ENCODE measurements around the gene PSMG4. TPM values are rescaled to one million over a fixed set of nuclear protein-coding genes. Genes with fewer than 3 reads are reported as not detected.

PSMG4 gene
- total RNA-seq, 4 donors from 2014 or later: 10.1 to 22.7 (median 16.7) TPM

- no peak for TF ChIP-seq POLR2AphosphoS5 (IDR thresholded peaks at IDR 0.05)
- TF ChIP-seq POLR2A (IDR thresholded peaks at IDR 0.05): no peak
- no peak for TF ChIP-seq EP300 (IDR thresholded peaks at IDR 0.05; ENCODE audit: low read depth)
- TF ChIP-seq CTCF (IDR thresholded peaks at IDR 0.05): no peak
- WGBS, 2 donors (ENCODE audit: low coverage in 1 of 2): 86 to 90% methylated on average over 12 to 20 of the region's 20 CpGs
- H3K27me3 ChIP-seq: no peaks in the 10 kb centered on the region
- H3K9me3 ChIP-seq: no peaks in the 10 kb centered on the region
- in situ Hi-C loops (cut with MboI; ENCODE audit: low pct_ligation_motif_present in 1 of 4, low pct_unique_long_range_greater_than_20kb in 1 of 4, low sequenced_read_pairs in 3 of 4): no loop called here
- H3K4me1 ChIP-seq: no peaks in the 10 kb centered on the region
- no peak for DNase-seq
- H3K36me3 ChIP-seq: peaks cover 0 to 6% (median 0%) of the 10 kb centered on the region in 4 donors
- H3K27ac ChIP-seq: no peak overlapping the region
- intact Hi-C loops (cut with DNase I; ENCODE audit: low total_unique reads): no loop called here
- no peak overlapping the region for H3K4me3 ChIP-seq
Measured at GRCh38 chr6:3314621-3315467, 56.1 kb downstream of the PSMG4 start.

- Histone ChIP-seq H3K9me3 (no peaks in the 10 kb centered on the region), H3K4me1 (no peaks in the 10 kb centered on the region), H3K36me3 (peaks cover 0 to 6% (median 0%) of the 10 kb centered on the region in 4 donors), H3K27ac (no peak overlapping the region), H3K4me3 (no peak overlapping the region), H3K27me3 (no peaks in the 10 kb centered on the region)
- in situ Hi-C loops (cut with MboI; ENCODE audit: low pct_ligation_motif_present in 1 of 4, low pct_unique_long_range_greater_than_20kb in 1 of 4, low sequenced_read_pairs in 3 of 4) (no loop called here), intact Hi-C loops (cut with DNase I; ENCODE audit: low total_unique reads) (no loop called here)
- DNase-seq: no peak
- WGBS, 2 donors (ENCODE audit: low coverage in 1 of 2): 80 to 88% methylated on average over 1 to 8 of the region's 8 CpGs
- no peak for TF ChIP-seq CTCF (IDR thresholded peaks at IDR 0.05)
Measured at GRCh38 chr6:3315841-3316240, 57.1 kb downstream of the PSMG4 start.

- H3K27me3 ChIP-seq: no peaks in the 10 kb centered on the region
- in situ Hi-C loops (cut with MboI; ENCODE audit: low pct_ligation_motif_present in 1 of 4, low pct_unique_long_range_greater_than_20kb in 1 of 4, low sequenced_read_pairs in 3 of 4): no loop called here
- no peaks in the 10 kb centered on the region for H3K4me1 ChIP-seq
- peaks cover 0 to 6% (median 0%) of the 10 kb centered on the region in 4 donors for H3K36me3 ChIP-seq
- H3K9me3 ChIP-seq: no peaks in the 10 kb centered on the region
- no peak overlapping the region for H3K4me3 ChIP-seq
- WGBS, 2 donors (ENCODE audit: low coverage in 1 of 2): 90% methylated on average over 6 to 9 of the region's 9 CpGs
- DNase-seq: no peak
- TF ChIP-seq EP300 (IDR thresholded peaks at IDR 0.05; ENCODE audit: low read depth) (no peak), POLR2A (IDR thresholded peaks at IDR 0.05) (no peak), CTCF (IDR thresholded peaks at IDR 0.05) (no peak), POLR2AphosphoS5 (IDR thresholded peaks at IDR 0.05) (no peak)
- H3K27ac ChIP-seq: no peak overlapping the region
- intact Hi-C loops (cut with DNase I; ENCODE audit: low total_unique reads): no loop called here
Measured at GRCh38 chr6:3316331-3316730, 57.6 kb downstream of the PSMG4 start.

GRCh38 chr6:3316818-3317217 lies 58.1 kb downstream of the PSMG4 start:
- no peak for DNase-seq
- TF ChIP-seq POLR2AphosphoS5 (IDR thresholded peaks at IDR 0.05): no peak
- no peak for TF ChIP-seq EP300 (IDR thresholded peaks at IDR 0.05; ENCODE audit: low read depth)
- TF ChIP-seq POLR2A (IDR thresholded peaks at IDR 0.05): no peak
- TF ChIP-seq CTCF (IDR thresholded peaks at IDR 0.05): no peak
- no peak overlapping the region for H3K27ac ChIP-seq
- 80 to 87% methylated on average over 3 to 8 of the region's 8 CpGs for WGBS, 2 donors (ENCODE audit: low coverage in 1 of 2)
- in situ Hi-C loops (cut with MboI; ENCODE audit: low pct_ligation_motif_present in 1 of 4, low pct_unique_long_range_greater_than_20kb in 1 of 4, low sequenced_read_pairs in 3 of 4) (no loop called here), intact Hi-C loops (cut with DNase I; ENCODE audit: low total_unique reads) (no loop called here)
- H3K9me3 ChIP-seq: no peaks in the 10 kb centered on the region
- H3K4me3 ChIP-seq: no peak overlapping the region
- peaks cover 0 to 6% (median 0%) of the 10 kb centered on the region in 4 donors for H3K36me3 ChIP-seq
- no peaks in the 10 kb centered on the region for H3K4me1 ChIP-seq
- no peaks in the 10 kb centered on the region for H3K27me3 ChIP-seq

Other genes starting within 250 kb of the PSMG4 start
- 10 to 100 TPM; 12.1 to 46.0 (median 34.6) TPM for gene RIPK1, start 190.5 kb upstream of the PSMG4 start, total RNA-seq
- gene BPHL, start 140.2 kb upstream of the PSMG4 start, total RNA-seq: 10 to 100 TPM; 16.1 to 32.5 (median 21.2) TPM
- 10 to 100 TPM; 15.4 to 41.0 (median 29.4) TPM for gene TUBB2A, start 101.4 kb upstream of the PSMG4 start, total RNA-seq
- gene TUBB2B, start 31.3 kb upstream of the PSMG4 start, total RNA-seq: 10 to 100 TPM in 2 of 4 donors, 1 to 10 TPM in 2; 2.9 to 14.9 (median 9.4) TPM
- 100 to 1,000 TPM in 3 of 4 donors, 10 to 100 TPM in 1; 96.1 to 161 (median 117) TPM for gene SLC22A23, start 198.1 kb downstream of the PSMG4 start, total RNA-seq

All from transverse colon (tissue), 4 donors.